HG03575 (cell line): Measurements from ENCODE around the gene ARID5B.
A peak's percentile ranks its signal among the peaks of the same experiment; 100 is the strongest.

Experiments
- ATAC-seq: cut with Tn5 transposase; IDR thresholded peaks from one replicate; pipeline ENCODE4 v1.9.1; 2021; ENCODE audit not compliant: unreplicated experiment, insufficient number of reproducible peaks, low FRiP score; ENCODE audit errors: extremely low read depth

Gene ARID5B

GRCh38 chr10:62076891-62077290, 175.4 kb downstream of the ARID5B start:
- ATAC-seq, result no peak

GRCh38 chr10:62077330-62078015, 176.0 kb downstream of the ARID5B start:
- no peak for ATAC-seq

GRCh38 chr10:62079885-62080559, 178.5 kb downstream of the ARID5B start:
- ATAC-seq, result no peak

- ATAC-seq, result no peak
Measured at GRCh38 chr10:62080905-62081304, 179.4 kb downstream of the ARID5B start.

GRCh38 chr10:62081341-62082270, 180.1 kb downstream of the ARID5B start:
- no peak for ATAC-seq

- no peak for ATAC-seq
Measured at GRCh38 chr10:62082271-62082656, 180.8 kb downstream of the ARID5B start.

- ATAC-seq, result peak; percentile 26
Measured at GRCh38 chr10:62082729-62083411, 181.4 kb downstream of the ARID5B start.

GRCh38 chr10:62083412-62084267, 182.1 kb downstream of the ARID5B start:
- ATAC-seq, result no peak

- no peak for ATAC-seq
Measured at GRCh38 chr10:62084451-62084850, 183.0 kb downstream of the ARID5B start.

- no peak for ATAC-seq
Measured at GRCh38 chr10:62085404-62085803, 183.9 kb downstream of the ARID5B start.

GRCh38 chr10:62085821-62086220, 184.3 kb downstream of the ARID5B start:
- no peak for ATAC-seq

- ATAC-seq, result no peak
Measured at GRCh38 chr10:62087329-62087728, 185.8 kb downstream of the ARID5B start.

- ATAC-seq, result no peak
Measured at GRCh38 chr10:62088786-62089185, 187.3 kb downstream of the ARID5B start.

- ATAC-seq, result no peak
Measured at GRCh38 chr10:62092301-62093030, 191.0 kb downstream of the ARID5B start.

- ATAC-seq, result no peak
Measured at GRCh38 chr10:62093863-62094291, 192.4 kb downstream of the ARID5B start.

GRCh38 chr10:62095181-62096122, 194.0 kb downstream of the ARID5B start:
- no peak for ATAC-seq
